Progenitor cell of endocrine pancreas (in vitro differentiated cells): ENCODE data around the gene SNU13. TPM values are rescaled to one million over a fixed set of nuclear protein-coding genes. Genes with fewer than 3 reads are reported as not detected.
"Not testable (repeated sequence)": the region's sequence is repeated elsewhere in the genome, so short reads cannot be mapped to it uniquely, and the experiment has no call there.

ENCODE experiments used
- DNase-seq: peaks from one replicate; pipeline ENCODE4 v3.0.0; 2021; ENCODE audit warnings: low spot score; ENCODE audit not compliant: unreplicated experiment
- H3K27ac Mint-ChIP-seq: 2 replicates; pipeline ENCODE4 v1.8.0; 2021; ENCODE audit warnings: mild to moderate bottlenecking, moderate library complexity, mixed read lengths
- H3K27me3 Mint-ChIP-seq: 2 replicates; pipeline ENCODE4 v1.8.0; 2021; ENCODE audit warnings: mixed read lengths
- H3K36me3 Mint-ChIP-seq: 2 replicates; pipeline ENCODE4 v1.8.0; 2022; ENCODE audit warnings: mixed read lengths; ENCODE audit not compliant: insufficient read depth
- H3K4me1 Mint-ChIP-seq: 2 replicates; pipeline ENCODE4 v1.8.0; 2021; ENCODE audit warnings: low read depth, mixed read lengths
- H3K4me3 Mint-ChIP-seq: 2 replicates; pipeline ENCODE4 v1.8.0; 2021; ENCODE audit warnings: low read depth, mild to moderate bottlenecking, moderate library complexity, mixed read lengths
- H3K9me3 Mint-ChIP-seq: 2 replicates; pipeline ENCODE4 v1.8.0; 2021; ENCODE audit warnings: low read depth, mixed read lengths
- total RNA-seq: library from RNA; stranded (reverse); gene quantifications from 2 replicates; pipeline ENCODE4 v1.2.1, GENCODE V29; 2021
- TF ChIP-seq, protein P1 (sequence below): fragments of 200-600 bp; sonication (generic); IDR thresholded peaks from one replicate; pipeline ENCODE4 v1.5.0; 2021; ENCODE audit warnings: antibody characterized with exemption, mild to moderate bottlenecking; ENCODE audit not compliant: unreplicated experiment

SNU13 gene
- total RNA-seq, 1 donor from 2014 or later: 119 TPM

DNA sequence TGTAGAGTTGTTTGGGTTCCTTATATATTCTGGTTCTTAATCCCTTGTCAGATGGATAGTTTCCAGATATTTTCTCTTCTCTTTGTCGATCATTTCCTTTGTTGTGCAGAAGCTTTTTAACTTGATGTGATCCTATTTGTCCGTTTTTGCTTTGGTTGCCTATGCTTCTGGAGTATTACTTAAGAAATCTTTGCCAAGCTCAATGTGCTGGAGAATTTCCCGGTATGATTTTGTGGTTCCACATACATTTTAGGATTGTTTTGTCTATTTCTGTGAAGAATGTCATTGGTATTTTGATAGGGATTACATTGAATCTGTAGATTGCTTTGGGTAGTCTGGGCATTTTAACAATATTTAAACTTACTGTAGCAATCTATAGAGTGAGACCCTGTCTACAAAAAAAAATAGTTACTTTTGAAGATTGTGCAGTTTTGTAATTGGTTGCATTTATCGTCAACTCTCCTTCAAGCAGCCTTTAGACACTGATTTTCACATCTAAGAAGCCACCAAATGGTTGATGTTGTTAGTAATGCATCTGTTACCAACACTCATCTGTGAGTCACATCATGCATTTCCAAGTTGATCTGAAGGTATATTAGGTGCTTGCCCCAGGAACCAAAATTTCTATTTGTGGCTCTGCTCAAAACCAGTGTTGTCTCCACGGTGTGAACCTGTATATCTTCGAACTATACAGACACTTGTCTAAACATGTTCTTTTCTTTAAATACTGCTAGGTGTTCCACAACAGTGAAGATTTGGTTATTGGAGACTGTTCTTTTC lies 46.1 kb downstream of the SNU13 start:
- Mint-ChIP-seq H3K27ac (peak overlapping the region; percentile 77), H3K4me1 (no peaks in the 10 kb centered on the region), H3K27me3 (no peaks in the 10 kb centered on the region), H3K4me3 (no peak overlapping the region), H3K36me3 (peaks cover 25% of the 10 kb centered on the region), H3K9me3 (no peaks in the 10 kb centered on the region)
- no peak for DNase-seq
- TF ChIP-seq, protein P1, sequence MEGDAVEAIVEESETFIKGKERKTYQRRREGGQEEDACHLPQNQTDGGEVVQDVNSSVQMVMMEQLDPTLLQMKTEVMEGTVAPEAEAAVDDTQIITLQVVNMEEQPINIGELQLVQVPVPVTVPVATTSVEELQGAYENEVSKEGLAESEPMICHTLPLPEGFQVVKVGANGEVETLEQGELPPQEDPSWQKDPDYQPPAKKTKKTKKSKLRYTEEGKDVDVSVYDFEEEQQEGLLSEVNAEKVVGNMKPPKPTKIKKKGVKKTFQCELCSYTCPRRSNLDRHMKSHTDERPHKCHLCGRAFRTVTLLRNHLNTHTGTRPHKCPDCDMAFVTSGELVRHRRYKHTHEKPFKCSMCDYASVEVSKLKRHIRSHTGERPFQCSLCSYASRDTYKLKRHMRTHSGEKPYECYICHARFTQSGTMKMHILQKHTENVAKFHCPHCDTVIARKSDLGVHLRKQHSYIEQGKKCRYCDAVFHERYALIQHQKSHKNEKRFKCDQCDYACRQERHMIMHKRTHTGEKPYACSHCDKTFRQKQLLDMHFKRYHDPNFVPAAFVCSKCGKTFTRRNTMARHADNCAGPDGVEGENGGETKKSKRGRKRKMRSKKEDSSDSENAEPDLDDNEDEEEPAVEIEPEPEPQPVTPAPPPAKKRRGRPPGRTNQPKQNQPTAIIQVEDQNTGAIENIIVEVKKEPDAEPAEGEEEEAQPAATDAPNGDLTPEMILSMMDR: no peak

DNA sequence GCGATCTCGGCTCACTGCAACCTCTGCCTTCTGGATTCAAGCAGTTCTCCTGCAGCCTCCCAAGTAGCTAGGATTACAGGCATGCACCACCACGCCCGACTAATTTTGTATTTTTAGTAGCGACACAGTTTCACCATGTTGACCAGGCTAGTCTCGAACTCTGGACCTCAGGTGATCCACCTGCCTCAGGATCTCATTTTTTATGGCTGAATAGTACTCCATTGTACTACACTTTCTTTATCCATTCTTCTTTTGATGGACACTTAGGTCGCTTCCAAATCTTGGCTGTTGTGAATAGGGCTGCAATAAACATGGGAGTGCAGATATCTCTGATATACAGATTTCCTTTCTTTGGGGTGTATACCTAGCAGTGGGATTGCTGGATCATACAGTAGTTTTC lies 46.8 kb downstream of the SNU13 start:
- Mint-ChIP-seq H3K36me3 (peaks cover 26% of the 10 kb centered on the region), H3K27ac (no peak overlapping the region), H3K4me1 (no peaks in the 10 kb centered on the region), H3K9me3 (no peaks in the 10 kb centered on the region), H3K4me3 (no peak overlapping the region), H3K27me3 (no peaks in the 10 kb centered on the region)
- TF ChIP-seq, protein P1: no peak
- DNase-seq: no peak

DNA sequence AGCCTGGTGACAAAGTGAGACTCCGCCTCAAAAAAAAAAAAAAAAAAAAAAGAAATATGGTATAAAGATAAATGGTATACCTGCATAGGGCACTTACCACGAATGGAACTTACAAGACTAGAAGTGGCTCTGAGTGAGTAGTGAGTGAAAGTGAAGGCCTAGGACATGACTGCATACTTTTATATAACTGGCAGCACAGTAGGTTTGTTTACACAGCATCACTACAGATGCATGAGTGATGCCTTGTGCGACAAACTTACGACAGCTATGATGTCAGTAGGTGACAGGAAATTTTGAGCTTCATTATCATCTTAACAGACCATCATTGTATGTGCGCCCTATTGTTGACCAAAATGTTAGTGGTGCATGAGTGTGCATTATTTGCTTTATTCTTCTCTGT lies 49.9 kb downstream of the SNU13 start:
- no peak overlapping the region for H3K27ac Mint-ChIP-seq
- no peaks in the 10 kb centered on the region for H3K27me3 Mint-ChIP-seq
- no peak overlapping the region for H3K4me3 Mint-ChIP-seq
- TF ChIP-seq, protein P1: no peak
- H3K9me3 Mint-ChIP-seq: no peaks in the 10 kb centered on the region
- DNase-seq: no peak
- peaks cover 34% of the 10 kb centered on the region for H3K36me3 Mint-ChIP-seq
- H3K4me1 Mint-ChIP-seq: no peaks in the 10 kb centered on the region

DNA sequence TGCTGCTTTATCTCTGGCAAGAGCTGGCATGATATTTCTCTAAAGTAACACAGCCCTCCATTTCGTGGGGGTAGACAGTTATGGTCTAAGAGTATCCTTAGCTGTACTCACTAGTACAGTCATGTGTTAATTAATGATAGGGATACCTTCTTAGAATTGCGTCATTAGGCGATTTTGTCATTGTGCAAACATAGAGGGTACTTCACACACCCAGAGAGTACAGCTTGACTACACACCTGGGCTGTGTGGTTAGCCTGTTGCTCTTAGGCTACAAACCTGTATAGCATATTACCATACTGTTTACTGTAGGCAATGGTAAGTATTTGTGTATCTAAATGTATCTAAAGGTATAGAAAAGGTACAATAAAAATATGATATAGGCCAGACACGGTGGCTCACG lies 50.5 kb downstream of the SNU13 start:
- H3K9me3 Mint-ChIP-seq: no peaks in the 10 kb centered on the region
- TF ChIP-seq, protein P1: no peak
- H3K4me3 Mint-ChIP-seq: no peak overlapping the region
- no peaks in the 10 kb centered on the region for H3K27me3 Mint-ChIP-seq
- peaks cover 36% of the 10 kb centered on the region for H3K36me3 Mint-ChIP-seq
- H3K4me1 Mint-ChIP-seq: no peaks in the 10 kb centered on the region
- no peak for DNase-seq
- no peak overlapping the region for H3K27ac Mint-ChIP-seq

DNA sequence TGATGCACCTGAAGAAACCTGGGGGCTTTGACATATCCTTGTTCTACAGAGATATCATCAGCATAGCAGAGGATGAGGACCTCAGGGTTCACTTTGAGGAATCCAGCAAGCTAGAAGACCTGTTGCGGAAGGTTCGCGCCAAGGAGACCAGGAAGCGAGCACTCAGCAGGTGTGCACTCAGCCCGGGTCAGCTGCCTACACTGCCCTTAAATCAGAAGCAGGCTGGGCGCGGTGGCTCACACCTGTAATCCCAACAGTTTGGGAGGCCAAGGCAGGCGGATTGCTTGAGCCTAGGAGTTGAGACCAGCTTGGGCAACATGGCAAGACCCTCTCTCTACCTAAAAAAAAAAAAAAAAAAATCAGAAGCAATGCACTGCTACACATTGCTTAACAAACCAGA lies 51.0 kb downstream of the SNU13 start:
- H3K27me3 Mint-ChIP-seq, H3K27ac Mint-ChIP-seq, DNase-seq, H3K4me1 Mint-ChIP-seq, H3K9me3 Mint-ChIP-seq, H3K4me3 Mint-ChIP-seq: not testable (repeated sequence)
- peaks cover 32% of the 10 kb centered on the region for H3K36me3 Mint-ChIP-seq

DNA sequence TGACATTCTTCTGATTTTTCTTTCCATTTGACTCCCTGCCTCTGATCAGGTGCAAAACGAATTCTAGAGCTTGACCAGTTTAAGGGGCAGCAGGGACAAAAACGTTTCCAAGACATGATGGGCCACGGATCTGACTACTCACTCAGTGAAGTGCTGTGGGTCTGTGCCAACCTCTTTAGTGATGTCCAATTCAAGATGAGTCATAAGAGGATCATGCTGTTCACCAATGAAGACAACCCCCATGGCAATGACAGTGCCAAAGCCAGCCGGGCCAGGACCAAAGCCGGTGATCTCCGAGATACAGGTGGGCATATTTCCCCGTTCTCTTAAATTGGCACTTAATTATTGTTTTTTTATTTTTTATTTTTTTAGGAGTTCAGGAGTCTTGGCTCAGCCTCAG lies 52.2 kb downstream of the SNU13 start:
- H3K4me3 Mint-ChIP-seq: no peak overlapping the region
- no peak overlapping the region for H3K27ac Mint-ChIP-seq
- no peaks in the 10 kb centered on the region for H3K4me1 Mint-ChIP-seq
- TF ChIP-seq, protein P1: no peak
- DNase-seq: no peak
- no peaks in the 10 kb centered on the region for H3K27me3 Mint-ChIP-seq
- no peaks in the 10 kb centered on the region for H3K9me3 Mint-ChIP-seq
- H3K36me3 Mint-ChIP-seq: peaks cover 30% of the 10 kb centered on the region

DNA sequence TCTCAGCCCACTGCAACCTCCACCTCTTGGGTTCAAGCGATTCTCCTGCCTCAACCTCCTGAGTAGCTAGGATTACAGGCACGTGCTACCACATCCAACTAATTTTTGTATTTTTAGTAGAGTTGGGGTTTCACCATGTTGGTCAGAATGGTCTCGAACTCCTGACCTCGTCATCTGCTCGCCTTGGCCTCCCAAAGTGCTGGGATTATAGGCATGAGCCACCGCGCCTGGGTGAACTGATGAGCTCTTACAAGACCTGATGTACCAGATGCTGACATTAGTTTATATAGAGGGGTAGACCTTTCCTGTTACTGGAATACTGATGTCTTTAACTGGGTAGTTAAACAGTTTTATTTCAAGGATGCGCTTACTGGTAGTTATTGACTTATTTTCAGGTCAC lies 54.1 kb downstream of the SNU13 start:
- H3K27me3 Mint-ChIP-seq, H3K9me3 Mint-ChIP-seq, H3K4me1 Mint-ChIP-seq, DNase-seq, H3K4me3 Mint-ChIP-seq, H3K27ac Mint-ChIP-seq: not testable (repeated sequence)
- H3K36me3 Mint-ChIP-seq: peaks cover 31% of the 10 kb centered on the region

DNA sequence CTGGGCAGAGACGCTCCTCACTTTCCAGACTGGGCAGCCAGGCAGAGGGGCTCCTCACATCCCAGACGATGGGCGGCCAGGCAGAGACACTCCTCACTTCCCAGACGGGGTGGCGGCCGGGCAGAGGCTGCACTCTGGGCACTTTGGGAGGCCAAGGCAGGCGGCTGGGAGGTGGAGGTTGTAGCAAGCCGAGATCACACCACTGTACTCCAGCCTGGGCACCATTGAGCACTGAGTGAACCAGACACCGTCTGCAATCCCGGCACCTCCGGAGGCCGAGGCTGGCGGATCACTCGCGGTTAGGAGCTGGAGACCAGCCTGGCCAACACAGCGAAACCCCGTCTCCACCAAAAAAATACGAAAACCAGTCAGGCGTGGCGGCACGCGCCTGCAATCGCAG lies 57.1 kb downstream of the SNU13 start:
- H3K4me1 Mint-ChIP-seq: not testable (repeated sequence)

More for the DNA sequence above, 57.1 kb downstream of the SNU13 start:
- H3K9me3 Mint-ChIP-seq, DNase-seq, H3K27me3 Mint-ChIP-seq, H3K4me3 Mint-ChIP-seq, H3K27ac Mint-ChIP-seq: not testable (repeated sequence)
- peaks cover 52% of the 10 kb centered on the region for H3K36me3 Mint-ChIP-seq
